ENCODE data around the gene CORO1C.

The CORO1C gene

DNA sequence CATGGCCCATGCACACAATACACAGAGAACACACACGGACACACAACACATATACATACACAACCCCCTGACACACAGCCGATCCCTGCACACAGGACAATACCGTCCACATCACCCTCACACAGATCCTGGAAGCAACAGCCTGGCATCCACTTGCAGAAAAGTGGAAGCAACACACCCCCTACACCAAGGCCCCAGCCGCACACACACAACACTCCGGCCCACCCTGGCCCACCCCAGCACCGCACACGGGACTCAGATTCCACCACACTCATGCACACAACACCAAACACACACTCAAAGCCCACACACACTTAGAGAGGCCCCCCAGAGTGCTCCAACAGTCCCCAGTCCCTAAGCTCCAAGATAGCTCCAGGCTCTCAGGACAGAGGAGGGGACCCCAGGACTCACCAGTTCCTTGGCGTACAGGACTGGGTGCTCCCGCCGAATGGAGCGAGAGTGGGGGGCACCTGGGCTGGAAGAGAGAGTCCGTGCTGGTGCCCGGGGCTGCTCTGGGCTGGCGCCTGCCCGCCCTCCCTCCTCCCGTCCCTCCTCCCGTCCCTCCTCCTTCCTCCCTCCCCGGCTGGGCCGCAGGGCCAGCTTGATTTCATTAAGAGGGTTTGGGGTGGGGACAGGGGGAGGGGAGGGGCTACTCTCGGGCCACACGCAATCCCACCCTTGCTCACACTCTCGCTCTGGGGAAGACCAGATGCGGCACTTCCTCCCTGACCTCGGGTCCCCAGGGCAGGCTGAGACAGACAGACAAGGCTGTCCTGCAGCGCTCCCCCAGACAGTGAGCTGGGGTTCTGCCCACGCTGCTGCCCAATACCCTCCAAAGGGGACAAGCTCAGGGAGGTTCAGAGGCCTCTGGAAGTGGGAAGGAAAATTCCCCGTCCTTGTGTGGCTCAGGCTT is 133.5 kb downstream of the CORO1C start, which contains the start of gene TMEM119:
TMEM119 (minus strand) TSS at position 526 of the 913 bp plus-strand sequence. CDS start 5,701 bp downstream, outside the sequence.
- DNase-seq: no peak

DNA sequence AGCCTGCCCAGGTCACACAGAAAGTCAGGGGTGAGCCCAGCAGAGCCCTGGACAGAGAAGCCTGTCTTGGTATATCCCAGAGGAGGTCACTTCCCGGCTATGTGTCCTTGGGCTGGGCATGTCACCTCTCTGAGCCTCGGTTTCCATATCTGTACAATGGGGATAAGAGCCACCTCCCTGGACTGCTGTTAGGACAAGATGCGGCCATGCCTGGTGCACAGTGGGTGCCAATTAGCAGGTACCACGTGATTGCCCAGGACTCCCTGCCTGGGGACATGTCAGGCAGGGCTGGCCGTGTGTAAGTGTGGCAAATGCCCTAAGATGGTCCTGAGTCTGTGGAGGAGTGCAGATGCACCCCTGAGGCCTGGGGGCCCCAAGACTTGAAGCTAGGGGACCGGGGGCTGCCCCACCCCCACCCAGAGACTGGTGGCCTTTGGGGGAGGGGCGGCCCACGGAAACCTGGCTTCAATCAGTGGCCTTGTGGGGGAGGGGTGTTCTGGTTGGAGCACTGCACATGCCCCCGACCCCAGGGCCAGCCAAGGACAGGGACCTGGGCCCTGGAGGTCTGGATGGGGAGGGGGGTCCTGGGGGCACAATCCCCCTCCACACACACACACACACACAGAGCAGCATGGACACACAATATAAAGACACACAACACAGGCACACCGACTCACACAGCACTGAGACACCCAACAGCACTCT is 134.3 kb downstream of the CORO1C start:
- no peak for DNase-seq

DNA sequence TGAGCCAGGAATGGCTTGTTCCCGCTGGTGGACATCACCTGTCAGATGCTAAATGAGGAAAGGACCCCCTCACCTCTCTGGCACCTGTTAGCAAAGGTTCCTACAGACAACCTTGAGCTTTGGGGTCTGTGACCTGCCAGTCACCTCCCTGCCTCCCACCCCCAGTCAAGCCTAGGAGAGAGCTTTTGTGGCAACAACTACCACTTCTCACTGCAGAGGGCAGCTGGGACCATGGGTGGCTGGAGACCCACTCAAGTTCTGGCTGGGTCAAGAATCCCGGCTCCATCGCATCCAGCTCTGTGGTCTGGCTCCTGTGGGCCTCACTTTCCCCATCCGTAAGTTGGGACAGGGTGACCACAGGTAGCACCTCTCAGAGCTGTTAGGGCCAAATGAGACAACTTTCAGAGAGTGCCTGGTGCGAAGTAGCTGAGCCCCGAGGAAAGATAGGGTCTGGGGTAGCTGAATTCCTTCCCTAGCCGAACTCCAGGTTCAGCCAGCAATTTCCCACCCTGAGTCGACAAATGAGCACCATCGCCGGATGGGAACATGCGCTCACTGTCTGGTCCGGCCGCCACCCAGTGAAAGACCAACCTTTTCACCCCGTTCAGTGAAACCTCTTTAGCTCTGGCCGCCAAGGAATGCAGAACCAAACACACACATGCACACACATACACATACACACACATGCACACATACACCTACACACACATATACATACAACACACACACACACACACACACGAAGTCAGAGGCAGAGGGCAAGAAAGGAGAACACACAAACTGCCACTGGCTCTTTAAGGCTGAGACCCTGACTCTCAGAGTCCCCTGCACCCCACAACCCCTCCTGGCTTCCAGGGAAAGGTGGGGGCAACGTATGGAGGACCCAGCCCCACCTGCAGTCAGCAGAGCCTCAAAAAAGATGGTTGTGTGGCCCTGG is 135.3 kb downstream of the CORO1C start:
- DNase-seq: no peak

Measured in DMS153 (cell line).